CD4-positive, alpha-beta T cell treated with Interferon alpha-2 for 1 hour (primary cell): ENCODE measurements around the gene FOXI3.
"Not testable (repeated sequence)": the region's sequence is repeated elsewhere in the genome, so short reads cannot be mapped to it uniquely, and the experiment has no call there.

Experiments used
- DNase-seq, 2 donors: peaks; one replicate each; pipeline ENCODE4 v3.0.0-alpha.2; 2020 to 2022

Gene FOXI3

GRCh38 chr2:88437010-88437409, 15.5 kb downstream of the FOXI3 start:
- no peak for DNase-seq

DNA sequence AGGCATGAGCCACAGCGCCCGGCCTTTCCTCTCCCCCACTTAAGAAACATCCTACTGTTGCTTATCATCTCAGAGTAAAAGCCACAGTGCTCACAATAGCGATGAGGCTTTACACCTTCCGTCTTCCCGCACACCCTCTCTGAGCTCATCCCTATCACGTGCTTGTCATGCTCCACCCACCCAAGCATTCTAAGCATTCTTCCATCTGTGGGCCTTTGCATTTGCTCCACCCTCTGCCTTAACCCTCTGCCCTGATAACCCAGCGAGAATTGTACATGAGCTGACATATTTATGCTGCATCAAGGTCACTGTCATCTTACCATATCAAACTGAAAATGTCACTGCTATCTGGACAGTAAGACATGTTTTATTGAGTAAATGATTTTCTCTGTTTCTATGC, 22.6 kb downstream of the FOXI3 start:
- no peak for DNase-seq

- no peak for DNase-seq
These were observed 28.8 kb downstream of the FOXI3 start for GRCh38 chr2:88423733-88424132.

GRCh38 chr2:88419051-88419450, 33.4 kb downstream of the FOXI3 start:
- not testable (repeated sequence) for DNase-seq

DNA sequence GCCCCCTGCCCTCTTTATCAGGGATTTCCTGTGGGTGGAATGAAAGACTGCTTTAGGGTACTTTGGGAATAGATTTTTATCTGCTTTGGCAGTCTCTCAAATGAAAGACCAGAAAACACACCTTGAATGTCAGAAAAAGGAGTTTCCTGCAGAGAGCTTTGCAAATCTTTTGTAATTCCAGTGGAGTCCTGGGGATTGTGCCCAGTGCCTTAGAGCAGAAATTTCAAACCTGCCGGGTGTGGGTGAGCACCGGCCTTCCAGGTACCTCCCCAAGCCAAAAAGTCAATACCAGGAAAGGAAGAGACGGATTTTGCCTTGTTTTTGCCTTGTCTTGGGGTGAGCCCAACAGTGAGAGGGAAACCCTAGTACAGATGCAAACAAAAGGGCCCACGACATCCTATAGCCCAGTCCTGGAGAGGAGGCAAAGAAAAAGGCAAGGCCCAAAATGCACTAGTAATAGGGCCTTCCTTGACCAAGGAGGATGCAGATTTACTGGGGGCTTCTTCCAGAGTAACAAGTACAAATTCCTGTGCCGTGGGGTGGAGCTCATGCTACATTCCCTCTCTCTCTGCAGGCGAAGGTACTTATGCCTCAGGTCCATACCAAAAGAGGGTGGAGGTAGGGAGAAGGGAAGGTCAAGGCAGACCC, 36.4 kb downstream of the FOXI3 start:
- DNase-seq, result no peak

DNA sequence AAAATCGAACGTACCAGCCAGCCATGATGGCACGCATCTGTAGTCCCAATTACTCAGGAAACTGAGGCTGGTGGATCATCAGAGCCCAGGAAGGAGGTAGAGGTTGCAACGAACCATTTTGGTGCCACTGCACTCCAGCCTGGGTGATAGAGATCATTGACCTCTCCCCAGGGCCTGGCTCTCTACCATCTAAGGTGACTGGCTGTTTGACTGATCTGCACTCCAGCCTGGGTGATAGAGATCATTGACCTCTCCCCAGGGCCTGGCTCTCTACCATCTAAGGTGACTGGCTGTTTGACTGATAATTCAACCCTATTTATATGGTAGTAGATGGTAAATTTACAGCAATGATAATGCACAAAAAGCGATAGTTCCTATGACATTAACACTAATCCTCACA, 43.6 kb downstream of the FOXI3 start:
- DNase-seq, result not testable (repeated sequence)

DNA sequence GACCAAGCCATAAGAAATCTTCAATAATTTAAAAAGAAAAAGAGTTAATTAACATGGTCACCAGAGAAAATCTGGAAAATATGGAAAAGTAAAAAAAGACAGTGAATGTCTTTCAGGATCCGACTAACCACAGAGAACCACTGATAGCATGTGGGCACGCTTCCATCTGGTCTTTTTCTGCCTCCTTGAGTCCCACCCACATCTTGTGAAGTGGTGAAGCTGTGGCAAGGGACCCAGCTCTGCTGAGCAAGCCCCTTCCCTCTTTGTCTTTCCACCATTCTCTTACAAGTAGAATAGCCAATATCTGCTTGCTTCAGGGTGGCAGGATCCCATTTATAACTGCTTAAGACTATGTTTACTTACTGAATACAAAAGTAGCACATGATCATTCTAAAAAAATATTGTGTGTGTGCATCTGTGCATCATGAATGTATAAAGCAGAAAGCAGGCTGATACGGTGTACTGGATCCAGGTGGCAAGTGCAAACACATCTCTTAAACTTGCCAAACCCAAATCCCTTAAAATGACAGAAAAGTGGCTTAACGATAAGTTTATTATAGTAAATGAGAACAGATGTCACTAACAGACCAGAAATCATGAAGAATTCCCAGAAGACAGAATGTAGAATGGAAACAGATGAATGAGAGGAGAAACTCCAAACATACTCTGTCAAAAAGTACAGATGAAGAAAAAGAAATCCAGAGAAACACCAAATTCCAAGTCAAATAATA, 52.3 kb downstream of the FOXI3 start:
- no peak for DNase-seq

DNA sequence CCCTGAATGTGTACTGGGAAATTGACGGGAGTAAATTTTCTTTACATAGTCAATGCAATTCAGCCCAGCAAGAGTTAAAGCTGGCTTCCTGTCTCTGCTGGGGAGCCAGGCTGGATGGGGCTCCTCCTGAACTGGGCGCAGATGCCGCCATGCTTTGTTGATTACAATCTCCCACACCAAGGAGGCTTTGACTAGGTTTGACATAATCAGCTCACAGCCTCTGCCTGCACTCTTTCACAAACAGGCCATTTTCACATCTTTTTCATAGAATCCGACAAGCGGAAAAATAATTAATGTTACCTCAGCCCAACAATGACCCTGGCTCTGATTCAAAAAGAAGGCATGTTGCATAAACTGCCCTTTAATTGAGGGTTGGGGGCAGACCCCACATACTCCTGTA, 54.3 kb downstream of the FOXI3 start:
- DNase-seq, result no peak
